GM20000 (cell line): ENCODE data around the gene MAGEH1.

Experiments
- DNase-seq: peaks from one replicate; pipeline ENCODE4 v3.0.0; 2012; ENCODE audit warnings: low spot score
- TF ChIP-seq, protein P1 (sequence below): IDR thresholded peaks from 2 replicates; pipeline ENCODE4 v1.5.1; 2012; ENCODE audit warnings: mild to moderate bottlenecking, control low read depth; ENCODE audit errors: extremely low read depth, missing control alignments

MAGEH1 gene

DNA sequence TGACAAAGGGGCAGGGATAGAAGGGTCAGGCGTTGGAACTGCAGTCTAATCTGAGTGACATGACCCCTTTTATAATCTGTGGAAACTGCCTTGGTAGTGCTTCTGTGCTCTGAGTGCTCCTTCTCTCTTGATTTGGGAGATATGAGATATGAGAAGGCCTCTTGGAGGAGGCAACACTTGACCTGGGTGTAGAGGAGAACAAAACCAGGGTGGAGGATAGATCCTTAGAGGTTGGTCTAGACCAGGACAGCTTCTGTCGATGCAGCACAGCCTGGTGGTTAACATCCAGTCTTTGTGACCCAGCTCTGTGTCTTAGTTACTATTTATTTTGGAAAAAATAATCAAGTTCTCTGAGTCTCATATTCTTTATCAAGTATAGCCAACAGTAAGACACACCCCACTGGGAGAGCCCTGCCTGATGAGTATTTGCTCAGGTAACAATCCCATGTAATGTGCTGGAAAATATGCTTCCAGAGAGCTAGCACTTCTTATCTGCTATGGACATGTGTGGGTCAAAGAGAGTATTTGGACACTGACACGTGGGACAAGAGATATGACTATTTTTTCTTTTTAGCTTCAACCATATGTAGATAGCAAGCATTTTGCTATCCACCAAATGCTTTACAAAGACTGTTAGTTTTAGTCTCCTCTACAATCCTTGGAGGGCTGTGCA is 28.6 kb downstream of the MAGEH1 start:
- DNase-seq, result no peak
- TF ChIP-seq, protein P1, sequence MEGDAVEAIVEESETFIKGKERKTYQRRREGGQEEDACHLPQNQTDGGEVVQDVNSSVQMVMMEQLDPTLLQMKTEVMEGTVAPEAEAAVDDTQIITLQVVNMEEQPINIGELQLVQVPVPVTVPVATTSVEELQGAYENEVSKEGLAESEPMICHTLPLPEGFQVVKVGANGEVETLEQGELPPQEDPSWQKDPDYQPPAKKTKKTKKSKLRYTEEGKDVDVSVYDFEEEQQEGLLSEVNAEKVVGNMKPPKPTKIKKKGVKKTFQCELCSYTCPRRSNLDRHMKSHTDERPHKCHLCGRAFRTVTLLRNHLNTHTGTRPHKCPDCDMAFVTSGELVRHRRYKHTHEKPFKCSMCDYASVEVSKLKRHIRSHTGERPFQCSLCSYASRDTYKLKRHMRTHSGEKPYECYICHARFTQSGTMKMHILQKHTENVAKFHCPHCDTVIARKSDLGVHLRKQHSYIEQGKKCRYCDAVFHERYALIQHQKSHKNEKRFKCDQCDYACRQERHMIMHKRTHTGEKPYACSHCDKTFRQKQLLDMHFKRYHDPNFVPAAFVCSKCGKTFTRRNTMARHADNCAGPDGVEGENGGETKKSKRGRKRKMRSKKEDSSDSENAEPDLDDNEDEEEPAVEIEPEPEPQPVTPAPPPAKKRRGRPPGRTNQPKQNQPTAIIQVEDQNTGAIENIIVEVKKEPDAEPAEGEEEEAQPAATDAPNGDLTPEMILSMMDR, result no peak

DNA sequence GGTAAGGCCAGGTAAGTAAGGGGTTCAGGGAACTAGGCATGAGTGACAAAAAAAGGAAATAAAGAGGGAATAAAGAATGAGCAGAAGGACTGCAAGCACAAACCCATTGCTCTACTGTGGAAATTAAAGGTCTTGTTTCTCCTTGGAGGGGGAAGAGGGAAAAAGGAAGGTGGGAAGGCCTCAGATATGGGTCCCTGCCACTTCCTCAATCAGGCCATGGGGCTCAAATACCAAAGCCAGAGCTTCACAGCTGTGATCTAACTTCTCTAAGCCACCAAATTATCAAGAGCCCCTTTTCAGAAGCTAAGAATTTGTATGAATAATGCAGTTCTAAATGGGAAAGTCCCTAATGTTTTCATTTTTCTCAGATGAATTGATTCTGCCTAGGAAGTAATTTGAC is 33.0 kb downstream of the MAGEH1 start:
- TF ChIP-seq, protein P1, result no peak
- no peak for DNase-seq

DNA sequence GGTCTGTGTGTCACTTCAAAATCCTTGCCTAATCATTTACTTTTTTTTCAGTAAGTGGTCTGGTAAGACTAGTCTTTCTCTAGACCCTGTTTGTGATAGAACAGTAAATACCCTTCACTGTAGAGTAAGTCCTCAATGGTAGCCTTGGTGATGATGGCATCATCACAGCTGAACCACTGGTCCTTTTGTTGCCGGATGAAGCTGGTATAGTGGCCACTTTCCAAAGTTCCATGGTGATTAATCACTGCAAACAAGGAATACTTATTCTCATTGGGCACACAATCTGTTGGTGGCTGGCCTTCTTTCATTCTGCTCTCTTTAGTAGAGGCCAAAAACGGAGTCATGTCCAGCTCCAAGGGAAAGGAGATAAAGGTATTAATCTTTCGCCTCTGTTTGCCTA is 34.8 kb downstream of the MAGEH1 start:
- DNase-seq, result no peak
- TF ChIP-seq, protein P1, result no peak

DNA sequence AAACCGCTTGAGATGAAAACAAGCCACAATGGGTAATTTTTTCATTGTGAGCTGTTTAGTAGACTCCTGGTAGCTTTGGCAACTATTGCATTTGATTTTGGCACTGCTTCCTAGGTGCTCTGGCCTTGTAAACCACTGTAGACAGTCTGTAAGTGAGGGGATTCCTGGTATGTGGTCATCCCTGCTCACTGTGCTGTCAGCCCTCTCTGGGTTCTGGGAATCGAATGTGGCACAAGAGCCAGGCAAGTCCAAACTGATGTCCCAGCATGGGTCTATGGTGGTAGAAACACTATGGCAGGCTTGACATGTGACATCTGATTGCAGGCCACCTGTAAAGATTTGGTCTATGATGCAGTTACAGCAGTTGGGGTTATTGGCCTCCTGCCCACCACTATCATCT is 35.2 kb downstream of the MAGEH1 start:
- TF ChIP-seq, protein P1, result no peak
- DNase-seq, result no peak

DNA sequence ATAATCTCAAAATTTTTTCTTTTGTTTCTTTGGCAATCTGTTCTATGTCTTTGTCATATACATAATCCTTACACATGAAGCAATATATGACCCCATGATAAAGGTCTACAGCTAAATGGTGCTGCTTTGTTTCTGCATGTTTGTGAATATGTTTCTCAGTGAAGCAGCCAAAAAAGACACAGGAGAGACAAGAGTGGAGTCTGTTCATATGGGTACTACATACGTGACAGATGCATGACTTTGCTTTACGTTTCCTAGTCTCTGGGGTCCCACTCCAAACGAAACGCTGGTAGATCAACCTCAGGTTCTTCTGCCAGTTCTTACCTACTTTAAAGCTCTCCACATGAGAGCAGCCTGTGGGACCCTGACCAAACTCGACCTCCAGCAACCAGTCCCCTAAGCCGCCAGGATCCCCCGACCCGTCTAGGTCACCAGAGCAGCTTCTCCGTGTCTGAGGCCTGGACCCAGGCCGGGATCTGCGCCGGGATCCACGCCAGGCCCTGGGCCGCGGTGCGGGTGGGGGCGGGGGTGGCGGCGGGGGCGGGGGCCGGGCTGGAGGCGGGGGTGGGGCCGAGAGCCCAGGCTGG is 36.2 kb downstream of the MAGEH1 start:
- peak; percentile 7 for DNase-seq
- TF ChIP-seq, protein P1, result no peak

DNA sequence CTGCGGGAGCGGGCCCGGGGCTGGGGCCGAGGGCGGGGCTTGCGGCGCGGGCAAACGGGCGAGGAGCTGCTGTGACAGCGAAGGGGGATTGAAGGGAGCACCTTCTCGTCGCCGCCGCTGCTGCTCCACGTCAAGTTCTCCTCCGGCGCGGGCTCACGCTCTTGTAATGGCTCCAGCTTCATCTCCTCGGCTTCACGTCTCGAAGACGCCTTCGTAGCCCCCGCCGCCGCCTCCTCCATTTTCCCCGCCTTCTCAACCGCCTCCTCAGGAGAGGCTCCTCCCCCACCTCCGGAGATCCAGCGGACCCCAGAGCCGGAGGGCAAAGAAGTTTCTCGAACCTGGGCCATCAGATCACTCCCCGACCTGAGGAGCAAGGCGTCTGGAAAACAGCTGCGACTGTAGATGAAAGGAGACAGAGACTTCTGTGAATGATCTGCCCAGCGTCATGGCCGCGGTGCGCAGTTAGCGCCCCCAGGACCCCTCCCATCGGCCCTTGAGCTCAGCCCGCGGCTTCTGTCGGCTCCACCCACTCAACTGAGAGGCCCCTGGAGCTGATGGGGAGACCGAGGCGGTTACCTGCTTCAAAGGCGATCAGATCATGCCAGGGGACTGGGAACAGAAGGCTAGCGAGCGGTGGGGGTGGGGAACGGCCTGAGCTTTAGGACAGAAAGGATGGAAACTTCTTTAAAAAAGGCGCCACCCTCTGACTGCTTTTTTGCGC is 36.8 kb downstream of the MAGEH1 start:
- TF ChIP-seq, protein P1, result peak; percentile 3
- peak; percentile 63 for DNase-seq
